ENCODE results near the gene PLCB4. TPM values are rescaled to one million over a fixed set of nuclear protein-coding genes. Genes with fewer than 3 reads are reported as not detected.

The PLCB4 gene
- total RNA-seq, 2 experiments from 2014 or later: not detected

DNA sequence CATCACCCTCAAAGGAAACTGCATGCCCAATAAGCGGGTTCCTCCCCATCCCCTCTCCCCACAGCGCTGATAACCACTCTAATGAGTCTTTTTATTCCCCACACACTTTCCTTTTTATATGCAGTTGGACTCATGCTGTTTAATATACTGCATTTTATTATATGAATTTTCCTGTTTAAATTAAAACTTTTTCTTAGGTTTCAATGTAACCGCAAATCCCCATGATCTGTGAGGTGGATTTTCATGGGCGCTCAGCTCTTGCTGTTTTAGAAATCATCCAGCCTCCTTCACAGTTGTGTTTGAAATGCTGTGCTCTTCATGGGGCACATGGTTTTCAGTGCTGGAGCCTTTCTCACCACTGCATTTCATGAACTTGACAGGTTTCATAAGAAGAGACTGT is 280.4 kb downstream of the PLCB4 start:
- Histone ChIP-seq H3K4me3 (ENCODE audit: low read depth, low read length, poor library complexity, severe bottlenecking) (no peak overlapping the region), H3K79me2 (ENCODE audit: insufficient read depth, low read depth, low read length) (no peaks in the 10 kb centered on the region), H3K9me2 (ENCODE audit: insufficient read depth, low read length) (no peaks in the 10 kb centered on the region), H4K20me1 (ENCODE audit: insufficient read depth, low read length) (no peaks in the 10 kb centered on the region), H3K4me2 (ENCODE audit: low read length) (no peak overlapping the region), H2AFZ (ENCODE audit: low read length) (no peak overlapping the region), H3K9me3 (ENCODE audit: low read length) (no peaks in the 10 kb centered on the region), H3K27ac (ENCODE audit: low read depth, low read length, poor library complexity, severe bottlenecking) (no peak overlapping the region), H3K4me1 (ENCODE audit: insufficient read depth, low read length, poor library complexity, severe bottlenecking) (no peaks in the 10 kb centered on the region), H3K36me3 (ENCODE audit: insufficient read depth, low read length) (no peaks in the 10 kb centered on the region)
- no TSS peak for BruUV-seq (replicated peaks)
- POLR2A ChIA-PET: interaction anchor here (1.8 kb wide), 1 partner anchor 8 kb away, joined by 5 read pairs; no protein-coding TSS in a partner anchor
- CTCF ChIA-PET (ENCODE audit: unreplicated experiment): no interaction called here
- intact Hi-C loops (cut with micrococcal nuclease; ENCODE audit: unreplicated experiment): no loop called here
- no peak for DNase-seq (ENCODE audit: low spot score)
- no peak for TF ChIP-seq EZH2phosphoT487 (IDR thresholded peaks at IDR 0.05; ENCODE audit: borderline replicate concordance, low read depth, low read length)
- TF ChIP-seq CTCF (conservative IDR thresholded peaks at IDR 0.05; ENCODE audit: low read length): no peak

- no peak for DNase-seq (ENCODE audit: low spot score)
- Histone ChIP-seq H2AFZ (ENCODE audit: low read length) (no peak overlapping the region), H3K4me1 (ENCODE audit: insufficient read depth, low read length, poor library complexity, severe bottlenecking) (no peaks in the 10 kb centered on the region), H3K9me3 (ENCODE audit: low read length) (no peaks in the 10 kb centered on the region), H3K36me3 (ENCODE audit: insufficient read depth, low read length) (no peaks in the 10 kb centered on the region), H3K27ac (ENCODE audit: low read depth, low read length, poor library complexity, severe bottlenecking) (no peak overlapping the region), H3K4me3 (ENCODE audit: low read depth, low read length, poor library complexity, severe bottlenecking) (no peak overlapping the region), H3K79me2 (ENCODE audit: insufficient read depth, low read depth, low read length) (no peaks in the 10 kb centered on the region), H4K20me1 (ENCODE audit: insufficient read depth, low read length) (no peaks in the 10 kb centered on the region), H3K9me2 (ENCODE audit: insufficient read depth, low read length) (no peaks in the 10 kb centered on the region), H3K4me2 (ENCODE audit: low read length) (no peak overlapping the region)
- ChIA-PET POLR2A (interaction anchor here (1.2 kb wide), 1 partner anchor 127 kb away, joined by 3 read pairs; no protein-coding TSS in a partner anchor), CTCF (ENCODE audit: unreplicated experiment) (no interaction called here)
- BruUV-seq (replicated peaks): no TSS peak
- intact Hi-C loops (cut with micrococcal nuclease; ENCODE audit: unreplicated experiment): no loop called here
- TF ChIP-seq CTCF (conservative IDR thresholded peaks at IDR 0.05; ENCODE audit: low read length): no peak
- TF ChIP-seq EZH2phosphoT487 (IDR thresholded peaks at IDR 0.05; ENCODE audit: borderline replicate concordance, low read depth, low read length): no peak
Measured at GRCh38 chr20:9352739-9353138, 283.9 kb downstream of the PLCB4 start.

DNA sequence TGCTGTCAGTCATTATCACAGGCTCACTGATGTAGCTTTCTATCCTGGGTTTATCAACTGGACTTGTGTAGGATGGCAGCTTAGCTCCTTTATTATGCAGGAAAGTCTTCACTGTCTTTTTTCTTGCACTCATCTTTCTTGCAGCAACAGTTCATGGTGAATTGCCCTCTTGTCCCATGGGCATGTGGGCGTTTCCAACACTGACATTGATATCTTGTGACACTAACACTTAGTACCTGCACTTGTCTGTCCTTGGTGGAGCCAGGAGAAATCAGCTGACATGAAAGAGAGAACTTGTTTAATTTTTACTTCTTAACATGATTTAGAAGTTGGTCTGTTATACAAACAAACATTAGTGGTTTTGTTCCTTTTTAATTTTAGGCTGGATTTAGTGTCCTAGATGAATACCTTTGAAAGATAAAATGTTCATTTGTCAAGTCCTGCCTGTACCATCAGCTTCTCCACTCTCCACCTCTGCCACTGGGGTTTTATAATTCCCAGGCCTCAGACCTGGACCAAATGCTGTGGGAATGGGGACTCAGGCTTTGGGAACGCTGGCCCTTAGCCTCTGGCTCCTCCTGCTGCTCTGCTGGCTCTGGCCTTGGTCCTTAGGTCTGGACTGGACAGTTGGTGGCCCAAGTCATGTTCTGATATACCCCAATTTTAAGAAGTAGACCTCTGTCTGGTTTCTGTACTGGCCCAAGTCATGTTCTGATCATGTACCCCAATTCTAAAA is 284.5 kb downstream of the PLCB4 start:
- Histone ChIP-seq H2AFZ (ENCODE audit: low read length) (no peak overlapping the region), H3K4me2 (ENCODE audit: low read length) (no peak overlapping the region), H3K27ac (ENCODE audit: low read depth, low read length, poor library complexity, severe bottlenecking) (no peak overlapping the region), H3K4me1 (ENCODE audit: insufficient read depth, low read length, poor library complexity, severe bottlenecking) (no peaks in the 10 kb centered on the region), H3K9me2 (ENCODE audit: insufficient read depth, low read length) (no peaks in the 10 kb centered on the region), H3K79me2 (ENCODE audit: insufficient read depth, low read depth, low read length) (no peaks in the 10 kb centered on the region), H3K36me3 (ENCODE audit: insufficient read depth, low read length) (no peaks in the 10 kb centered on the region), H3K4me3 (ENCODE audit: low read depth, low read length, poor library complexity, severe bottlenecking) (no peak overlapping the region), H4K20me1 (ENCODE audit: insufficient read depth, low read length) (no peaks in the 10 kb centered on the region), H3K9me3 (ENCODE audit: low read length) (no peaks in the 10 kb centered on the region)
- ChIA-PET CTCF (ENCODE audit: unreplicated experiment) (no interaction called here), POLR2A (interaction anchor here (0.6 to 1.2 kb wide), 2 partner anchors 128 to 643 kb away, joined by 3 read pairs; no protein-coding TSS in a partner anchor)
- TF ChIP-seq EZH2phosphoT487 (IDR thresholded peaks at IDR 0.05; ENCODE audit: borderline replicate concordance, low read depth, low read length) (no peak), CTCF (conservative IDR thresholded peaks at IDR 0.05; ENCODE audit: low read length) (no peak)
- intact Hi-C loops (cut with micrococcal nuclease; ENCODE audit: unreplicated experiment): no loop called here
- BruUV-seq (replicated peaks): no TSS peak
- no peak for DNase-seq (ENCODE audit: low spot score)

All from OCI-LY7 (cell line).